ENCODE measurements around the gene GRN.

The GRN gene
- 11.0 to 16.8 (median 14.0) reads per million in 4 donors for total RNA-seq

- peak; percentile 65 to 87 (median 77) for DNase-seq
These were observed at the start of gene GRN for GRCh38 chr17:44344939-44345453. GRN (plus strand) TSS chr17:44345302; CDS start chr17:44349165, 3,863 bp downstream.

- no peak for DNase-seq
These were observed 47.1 kb upstream of the GRN start for GRCh38 chr17:44297975-44298374.

- no peak for DNase-seq
These were observed 40.5 kb upstream of the GRN start for GRCh38 chr17:44304651-44305050.

GRCh38 chr17:44307387-44308186, 37.5 kb upstream of the GRN start:
- DNase-seq = no peak

GRCh38 chr17:44308320-44308818, 36.7 kb upstream of the GRN start, which contains the start of gene RUNDC3A:
RUNDC3A (plus strand) TSS chr17:44308601; CDS start chr17:44308833, 232 bp downstream.
- peak; percentile 59 to 82 (median 80) for DNase-seq

- DNase-seq = no peak
These were observed 36.2 kb upstream of the GRN start for GRCh38 chr17:44308865-44309264.

GRCh38 chr17:44309472-44309871, 35.6 kb upstream of the GRN start:
- DNase-seq = no peak

GRCh38 chr17:44310188-44310587, 34.9 kb upstream of the GRN start:
- DNase-seq = no peak

- DNase-seq = no peak
These were observed 34.3 kb upstream of the GRN start for GRCh38 chr17:44310609-44311376.

GRCh38 chr17:44311562-44312181, 33.4 kb upstream of the GRN start:
- DNase-seq = no peak

- no peak for DNase-seq
These were observed 32.6 kb upstream of the GRN start for GRCh38 chr17:44312396-44313104.

- no peak for DNase-seq
These were observed 31.1 kb upstream of the GRN start for GRCh38 chr17:44314031-44314430.

GRCh38 chr17:44314524-44314868, 30.6 kb upstream of the GRN start:
- DNase-seq = no peak

GRCh38 chr17:44314869-44315661, 30.0 kb upstream of the GRN start:
- DNase-seq = peak in 2 of 5 donors; percentile 25 to 33

GRCh38 chr17:44315760-44316731, 29.1 kb upstream of the GRN start:
- no peak for DNase-seq

GRCh38 chr17:44317545-44317944, 27.6 kb upstream of the GRN start:
- DNase-seq = no peak

GRCh38 chr17:44318077-44318892, 26.8 kb upstream of the GRN start:
- DNase-seq = no peak

GRCh38 chr17:44320066-44320465, 25.0 kb upstream of the GRN start:
- DNase-seq = no peak

All from T-helper 1 cell (primary cell).